HG03439 (cell line): ENCODE measurements around the gene RNF150.

Source experiments
- ATAC-seq: cut with Tn5 transposase; IDR thresholded peaks from one replicate; pipeline ENCODE4 v1.9.1; 2021; ENCODE audit warnings: mild to moderate bottlenecking, moderate library complexity; ENCODE audit not compliant: unreplicated experiment

RNF150 gene

GRCh38 chr4:141028024-141028529 is 105.2 kb downstream of the RNF150 start:
- ATAC-seq = no peak

- ATAC-seq = no peak
Observed at GRCh38 chr4:141027421-141027820, 105.8 kb downstream of the RNF150 start.

GRCh38 chr4:141026900-141027299 is 106.4 kb downstream of the RNF150 start:
- no peak for ATAC-seq

- ATAC-seq = no peak
Observed at GRCh38 chr4:141023051-141023450, 110.2 kb downstream of the RNF150 start.

GRCh38 chr4:141022111-141022695 is 111.1 kb downstream of the RNF150 start:
- ATAC-seq = no peak

GRCh38 chr4:141021397-141022110 is 111.7 kb downstream of the RNF150 start:
- no peak for ATAC-seq

- no peak for ATAC-seq
Observed at GRCh38 chr4:141020801-141021261, 112.4 kb downstream of the RNF150 start.

- no peak for ATAC-seq
Observed at GRCh38 chr4:141019768-141020167, 113.5 kb downstream of the RNF150 start.

GRCh38 chr4:141016117-141016798 is 117.0 kb downstream of the RNF150 start:
- ATAC-seq = no peak

GRCh38 chr4:141013899-141014298 is 119.4 kb downstream of the RNF150 start:
- no peak for ATAC-seq

- ATAC-seq = no peak
Observed at GRCh38 chr4:141011901-141012315, 121.4 kb downstream of the RNF150 start.

GRCh38 chr4:141009931-141010330 is 123.3 kb downstream of the RNF150 start:
- ATAC-seq = no peak

- no peak for ATAC-seq
Observed at GRCh38 chr4:141009129-141009528, 124.1 kb downstream of the RNF150 start.

GRCh38 chr4:141006242-141006802 is 126.9 kb downstream of the RNF150 start:
- no peak for ATAC-seq

- no peak for ATAC-seq
Observed at GRCh38 chr4:141004823-141005222, 128.4 kb downstream of the RNF150 start.

- ATAC-seq = no peak
Observed at GRCh38 chr4:141003193-141003592, 130.1 kb downstream of the RNF150 start.

GRCh38 chr4:141002323-141002805 is 130.9 kb downstream of the RNF150 start:
- ATAC-seq = no peak

- ATAC-seq = no peak
Observed at GRCh38 chr4:140996766-140997165, 136.5 kb downstream of the RNF150 start.

GRCh38 chr4:140995058-140995457 is 138.2 kb downstream of the RNF150 start:
- ATAC-seq = no peak

- no peak for ATAC-seq
Observed at GRCh38 chr4:140994015-140994414, 139.3 kb downstream of the RNF150 start.

GRCh38 chr4:140993370-140993769 is 139.9 kb downstream of the RNF150 start:
- no peak for ATAC-seq
